Right lobe of liver (tissue), 6 donors: ENCODE results near the gene MAGI1. TPM values are rescaled to one million over a fixed set of nuclear protein-coding genes. Genes with fewer than 3 reads are reported as not detected.

ENCODE experiments used
- ATAC-seq, 4 donors: fragments of 200-7000 bp; cut with Tn5 transposase; one replicate each; pipeline ENCODE4 v1.9.1; 2020; ENCODE audit warnings: mild to moderate bottlenecking in 4 of 4, moderate library complexity in 4 of 4
- DNase-seq, 3 donors: peaks; one replicate each; pipeline ENCODE4 v3.0.0-alpha.2; 2020
- H3K27ac ChIP-seq, 3 donors: fragments of 200-600 bp; one replicate each; pipeline ENCODE4 v1.8.0; 2022
- H3K27me3 ChIP-seq, 2 donors: fragments of 200-600 bp; one replicate each; pipeline ENCODE4 v1.8.0; 2022
- H3K36me3 ChIP-seq, 4 donors: fragments of 200-600 bp; sonication (generic) in 1 of 4; one replicate each; pipeline versions ENCODE4 v1.5.1 to v1.8.0; 2017 to 2022; ENCODE audit warnings: control low read depth in 1 of 4
- H3K4me1 ChIP-seq, 4 donors: fragments of 200-600 bp; sonication (generic) in 1 of 4; one replicate each; pipeline versions ENCODE4 v1.5.1 to v1.8.0; 2017 to 2022; ENCODE audit warnings: control low read depth in 1 of 4
- H3K4me3 ChIP-seq, 3 donors: fragments of 200-600 bp; one replicate each; pipeline ENCODE4 v1.8.0; 2022
- H3K9me3 ChIP-seq, 4 donors: fragments of 200-600 bp; sonication (generic) in 1 of 4; one replicate each; pipeline versions ENCODE4 v1.5.1 to v1.8.0; 2017 to 2022; ENCODE audit warnings: control low read depth in 1 of 4
- POLR2A ChIP-seq: fragments of 450-650 bp; IDR thresholded peaks from one replicate; pipeline ENCODE4 v1.6.1; 2017; ENCODE audit warnings: antibody characterized with exemption, mild to moderate bottlenecking
- WGBS: methylation state at CpG from one replicate; pipeline ENCODE4 v1.1.6; 2018; ENCODE audit warnings: low coverage, low lambda C conversion rate; ENCODE audit not compliant: insufficient coverage; ENCODE audit errors: missing lambda C conversion rate; 5-methylcytosine and 5-hydroxymethylcytosine counted together
- intact Hi-C, 2 donors: fragments of 100-400 bp; cut with DNase I; formaldehyde crosslinking; loops; one replicate each; pipeline versions ENCODE4 v1.11.2 to v1.14.1; 2022
- total RNA-seq, 6 experiments: library from RNA; depleted of rRNA in 2 of 6; stranded (reverse); fragments of >200 nt in 2 of 6; fragmentation: NEBNext Ultra II Directional in 3 of 6; extraction: Animal tissue kit (Norgen Biotek cat#: 25700) in 3 of 6; gene quantifications; one replicate each; pipeline versions ENCODE4 v1.1.0 to v1.2.4, GENCODE V29; 2016 to 2023
- TF ChIP-seq, protein P1 (sequence below), 4 donors: fragments of 200-600 bp in 3 of 4; fragments of 450-650 bp in 1 of 4; IDR thresholded peaks; one replicate each; pipeline versions ENCODE4 v1.5.1 to v1.8.0; 2016 to 2022; ENCODE audit warnings: antibody characterized with exemption in 4 of 4, mild to moderate bottlenecking in 2 of 4
- donor health status: DM: no; HTN: yes; CAD: no.
- donor health status: DM: no; HTN: no; CAD: no.
- donor health status: DM: no; HTN: no; CAD: no.
- donor health status: DM: no; HTN: yes; CAD: no.
- donor health status: DM: no; HTN: yes; CAD: no.

MAGI1 gene
- total RNA-seq, 6 experiments from 2014 or later, result 22.6 to 37.7 (median 26.9) TPM

DNA sequence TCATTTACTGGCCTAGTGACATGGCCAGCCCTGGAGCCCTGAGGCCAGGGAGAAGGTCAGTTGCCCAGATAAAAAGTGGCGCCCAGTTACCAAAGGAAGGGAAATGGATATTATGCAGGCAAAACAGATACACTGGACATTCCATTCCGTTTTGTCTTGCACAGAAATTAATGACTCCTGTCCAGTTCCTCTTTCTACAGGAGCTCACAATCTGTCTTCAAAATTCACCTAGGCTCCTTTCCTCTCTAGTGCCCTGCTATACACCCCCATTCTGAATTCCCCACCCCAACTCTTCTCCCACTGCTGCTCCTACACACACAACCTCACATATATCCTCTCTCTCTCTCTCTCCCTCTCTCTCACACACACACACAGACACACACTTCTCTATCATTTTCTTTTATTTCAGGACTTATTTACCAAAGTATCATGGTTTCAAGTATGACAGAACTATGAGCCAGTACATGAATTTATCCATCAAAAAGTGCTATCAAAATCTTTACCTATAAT, 229.0 kb downstream of the MAGI1 start:
- Histone ChIP-seq H3K27me3 (no peaks in the 10 kb centered on the region), H3K9me3 (no peaks in the 10 kb centered on the region), H3K4me1 (no peaks in the 10 kb centered on the region), H3K36me3 (no peaks in the 10 kb centered on the region), H3K27ac (no peak overlapping the region), H3K4me3 (no peak overlapping the region)
- no peak for ATAC-seq
- intact Hi-C loops, result no loop called here
- WGBS, result 11% methylated on average over 1 of the region's 2 CpGs
- TF ChIP-seq POLR2A, result no peak
- no peak for DNase-seq

GRCh38 chr3:65808824-65809223, 229.9 kb downstream of the MAGI1 start:
- ATAC-seq (no peak), DNase-seq (no peak)
- no peak overlapping the region for H3K27ac ChIP-seq
- no peak overlapping the region for H3K4me3 ChIP-seq
- H3K27me3 ChIP-seq, result no peaks in the 10 kb centered on the region
- H3K9me3 ChIP-seq, result no peaks in the 10 kb centered on the region
- no peaks in the 10 kb centered on the region for H3K4me1 ChIP-seq
- no peaks in the 10 kb centered on the region for H3K36me3 ChIP-seq
- WGBS, result 93% methylated on average over 3 of the region's 3 CpGs
- intact Hi-C loops, result no loop called here
- TF ChIP-seq POLR2A, result no peak
- TF ChIP-seq, protein P1, sequence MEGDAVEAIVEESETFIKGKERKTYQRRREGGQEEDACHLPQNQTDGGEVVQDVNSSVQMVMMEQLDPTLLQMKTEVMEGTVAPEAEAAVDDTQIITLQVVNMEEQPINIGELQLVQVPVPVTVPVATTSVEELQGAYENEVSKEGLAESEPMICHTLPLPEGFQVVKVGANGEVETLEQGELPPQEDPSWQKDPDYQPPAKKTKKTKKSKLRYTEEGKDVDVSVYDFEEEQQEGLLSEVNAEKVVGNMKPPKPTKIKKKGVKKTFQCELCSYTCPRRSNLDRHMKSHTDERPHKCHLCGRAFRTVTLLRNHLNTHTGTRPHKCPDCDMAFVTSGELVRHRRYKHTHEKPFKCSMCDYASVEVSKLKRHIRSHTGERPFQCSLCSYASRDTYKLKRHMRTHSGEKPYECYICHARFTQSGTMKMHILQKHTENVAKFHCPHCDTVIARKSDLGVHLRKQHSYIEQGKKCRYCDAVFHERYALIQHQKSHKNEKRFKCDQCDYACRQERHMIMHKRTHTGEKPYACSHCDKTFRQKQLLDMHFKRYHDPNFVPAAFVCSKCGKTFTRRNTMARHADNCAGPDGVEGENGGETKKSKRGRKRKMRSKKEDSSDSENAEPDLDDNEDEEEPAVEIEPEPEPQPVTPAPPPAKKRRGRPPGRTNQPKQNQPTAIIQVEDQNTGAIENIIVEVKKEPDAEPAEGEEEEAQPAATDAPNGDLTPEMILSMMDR (IDR thresholded peaks at IDR 0.05), result no peak

- no peak for TF ChIP-seq POLR2A
- TF ChIP-seq, protein P1 (IDR thresholded peaks at IDR 0.05), result no peak
- H3K36me3 ChIP-seq, result no peaks in the 10 kb centered on the region
- no peaks in the 10 kb centered on the region for H3K27me3 ChIP-seq
- no peak overlapping the region for H3K27ac ChIP-seq
- no peaks in the 10 kb centered on the region for H3K9me3 ChIP-seq
- H3K4me3 ChIP-seq, result no peak overlapping the region
- intact Hi-C loops, result no loop called here
- ATAC-seq, result no peak
- 89% methylated on average over 4 of the region's 6 CpGs for WGBS
- no peaks in the 10 kb centered on the region for H3K4me1 ChIP-seq
- no peak for DNase-seq
Measured at GRCh38 chr3:65808407-65808806, 230.3 kb downstream of the MAGI1 start.

GRCh38 chr3:65807225-65807624, 231.5 kb downstream of the MAGI1 start:
- ATAC-seq, result no peak
- no peak for TF ChIP-seq POLR2A
- TF ChIP-seq, protein P1 (IDR thresholded peaks at IDR 0.05), result no peak
- H3K27me3 ChIP-seq, result no peaks in the 10 kb centered on the region
- H3K36me3 ChIP-seq, result no peaks in the 10 kb centered on the region
- intact Hi-C loops, result no loop called here
- no peak for DNase-seq
- no peaks in the 10 kb centered on the region for H3K4me1 ChIP-seq
- 95% methylated on average over 5 of the region's 5 CpGs for WGBS
- no peak overlapping the region for H3K27ac ChIP-seq
- no peaks in the 10 kb centered on the region for H3K9me3 ChIP-seq
- H3K4me3 ChIP-seq, result no peak overlapping the region

DNA sequence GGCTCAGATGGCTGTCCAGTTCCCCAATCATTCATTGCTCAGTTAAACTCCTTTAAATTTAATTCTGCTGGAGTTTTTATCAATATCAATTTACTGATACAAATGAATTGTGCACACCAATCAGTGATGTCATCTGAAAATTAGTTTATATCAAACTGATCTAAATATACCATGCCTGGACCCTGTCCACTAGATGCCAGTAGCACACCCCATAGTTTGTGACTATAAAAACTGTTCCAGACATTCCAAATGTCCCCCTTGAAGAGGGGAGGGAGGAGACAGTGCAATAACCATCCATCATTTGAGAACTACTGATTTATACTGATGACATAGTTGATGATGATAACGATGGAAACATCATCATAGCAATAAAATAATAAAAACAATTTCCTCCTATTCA, 232.1 kb downstream of the MAGI1 start:
- H3K27me3 ChIP-seq, result no peaks in the 10 kb centered on the region
- no peaks in the 10 kb centered on the region for H3K4me1 ChIP-seq
- no peaks in the 10 kb centered on the region for H3K9me3 ChIP-seq
- 79% methylated on average over 1 of the region's 1 CpG for WGBS
- no peaks in the 10 kb centered on the region for H3K36me3 ChIP-seq
- DNase-seq (no peak), ATAC-seq (no peak)
- intact Hi-C loops, result no loop called here
- no peak overlapping the region for H3K4me3 ChIP-seq
- no peak overlapping the region for H3K27ac ChIP-seq
- TF ChIP-seq, protein P1 (IDR thresholded peaks at IDR 0.05), result no peak
- TF ChIP-seq POLR2A, result no peak
